Transverse colon (tissue), 4 donors: ENCODE measurements around the gene DDX10.

Experiments
- CTCF ChIP-seq, 5 experiments: fragments of 200-600 bp in 3 of 5; fragments of 450-650 bp in 2 of 5; sonication (generic) in 3 of 5; IDR thresholded peaks; 1 replicate in 2 of 5; 2 replicates in 3 of 5; pipeline ENCODE4 v1.5.1; 2016 to 2017; ENCODE audit warnings: antibody characterized with exemption in 5 of 5, inconsistent platforms in 3 of 5, mild to moderate bottlenecking in 2 of 5, moderate library complexity in 1 of 5
- EP300 ChIP-seq: sonication (generic); formaldehyde crosslinking; IDR thresholded peaks from one replicate; pipeline ENCODE4 v1.6.1; 2017; ENCODE audit warnings: antibody characterized with exemption, low read depth
- POLR2A ChIP-seq: fragments of 450-650 bp; IDR thresholded peaks from one replicate; pipeline ENCODE4 v1.6.1; 2016; ENCODE audit warnings: antibody characterized with exemption, mild to moderate bottlenecking, moderate library complexity
- POLR2AphosphoS5 ChIP-seq, 3 donors: sonication (generic); formaldehyde crosslinking; IDR thresholded peaks; one replicate each; pipeline ENCODE4 v1.6.1; 2016; ENCODE audit warnings: antibody characterized with exemption in 3 of 3

DNA sequence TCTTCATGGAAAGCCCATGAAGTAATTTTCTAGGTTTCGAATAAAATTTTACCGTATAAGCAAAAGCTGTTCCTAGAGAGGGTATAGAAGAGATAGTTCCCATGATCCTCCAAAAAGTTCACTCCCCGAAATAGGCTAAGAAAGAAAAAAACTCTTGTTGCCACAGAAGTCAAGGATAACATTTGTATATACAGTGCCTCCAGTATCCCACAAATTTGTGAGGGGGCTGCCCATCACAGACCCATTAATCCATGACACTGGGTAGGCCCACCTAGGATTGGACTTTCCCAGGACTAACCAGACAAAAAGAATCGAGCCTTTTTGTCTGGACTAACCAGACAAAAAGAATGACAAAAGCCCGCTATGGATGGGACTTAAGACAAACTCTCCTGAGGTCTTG, 233.0 kb downstream of the DDX10 start:
- no peak for TF ChIP-seq POLR2AphosphoS5 (IDR thresholded peaks at IDR 0.05)
- no peak for TF ChIP-seq CTCF (IDR thresholded peaks at IDR 0.05)
- TF ChIP-seq POLR2A: no peak
- TF ChIP-seq EP300: no peak
